ENCODE data around the gene HARBI1.

The HARBI1 gene

GRCh38 chr11:46659908-46660307 lies 42.9 kb upstream of the HARBI1 start:
- TF ChIP-seq ZFX (IDR thresholded peaks at IDR 0.05) (no peak), CTCF (conservative IDR thresholded peaks at IDR 0.05) (no peak)
- H3K27ac ChIP-seq = no peak overlapping the region

GRCh38 chr11:46658259-46658658 lies 41.2 kb upstream of the HARBI1 start:
- TF ChIP-seq CTCF (conservative IDR thresholded peaks at IDR 0.05) = no peak
- TF ChIP-seq ZFX (IDR thresholded peaks at IDR 0.05) = no peak
- no peak overlapping the region for H3K27ac ChIP-seq

- H3K27ac ChIP-seq = no peak overlapping the region
- TF ChIP-seq CTCF (conservative IDR thresholded peaks at IDR 0.05) (no peak), ZFX (IDR thresholded peaks at IDR 0.05) (no peak)
Measured at GRCh38 chr11:46657186-46657585, 40.2 kb upstream of the HARBI1 start.

- TF ChIP-seq ZFX (IDR thresholded peaks at IDR 0.05) (no peak), CTCF (conservative IDR thresholded peaks at IDR 0.05) (no peak)
- H3K27ac ChIP-seq = no peak overlapping the region
Measured at GRCh38 chr11:46655631-46656030, 38.6 kb upstream of the HARBI1 start.

GRCh38 chr11:46649180-46649738 lies 32.2 kb upstream of the HARBI1 start:
- H3K27ac ChIP-seq = no peak overlapping the region

GRCh38 chr11:46643986-46644385 lies 27.0 kb upstream of the HARBI1 start:
- no peak overlapping the region for H3K27ac ChIP-seq
- no peak for TF ChIP-seq CTCF (conservative IDR thresholded peaks at IDR 0.05)
- TF ChIP-seq ZFX (IDR thresholded peaks at IDR 0.05) = no peak

More at GRCh38 chr11:46649180-46649738, 32.2 kb upstream of the HARBI1 start:
- no peak for TF ChIP-seq ZFX (IDR thresholded peaks at IDR 0.05)
- no peak for TF ChIP-seq CTCF (conservative IDR thresholded peaks at IDR 0.05)

- H3K27ac ChIP-seq = no peak overlapping the region
- no peak for TF ChIP-seq ZFX (IDR thresholded peaks at IDR 0.05)
- no peak for TF ChIP-seq CTCF (conservative IDR thresholded peaks at IDR 0.05)
Measured at GRCh38 chr11:46643531-46643930, 26.5 kb upstream of the HARBI1 start.
